DOHH2 (cell line): ENCODE measurements around the gene HAT1.

Experiments used
- CTCF ChIP-seq: fragments of 200-600 bp; sonication (generic); IDR thresholded peaks from one replicate; pipeline ENCODE4 v1.5.1; 2014; ENCODE audit warnings: antibody characterized with exemption, mild to moderate bottlenecking, low read depth, low read length; ENCODE audit not compliant: poor library complexity, severe bottlenecking
- EZH2phosphoT487 ChIP-seq: fragments of 200-600 bp; sonication (generic); IDR thresholded peaks from 2 replicates; pipeline ENCODE4 v1.6.1; 2017; ENCODE audit warnings: borderline replicate concordance, mild to moderate bottlenecking, antibody characterized with exemption, low read length, moderate library complexity, mixed read lengths

- TF ChIP-seq EZH2phosphoT487 (no peak), CTCF (no peak)
These were observed 8.1 kb downstream of the HAT1 start for GRCh38 chr2:171930385-171930784.
